ENCODE results near the gene DPH6. TPM values are rescaled to one million over a fixed set of nuclear protein-coding genes. Genes with fewer than 3 reads are reported as not detected.

The DPH6 gene
- total RNA-seq, 1 donor from 2014 or later, result 7.8 TPM

GRCh38 chr15:35437157-35437556, 108.8 kb downstream of the DPH6 start:
- H3K4me1 Mint-ChIP-seq (ENCODE audit: low read depth), result peaks cover 17% of the 10 kb centered on the region
- peaks cover 4% of the 10 kb centered on the region for H3K36me3 Mint-ChIP-seq (ENCODE audit: low read depth)
- no peaks in the 10 kb centered on the region for H3K27me3 Mint-ChIP-seq (ENCODE audit: low read depth)
- no peak overlapping the region for H3K27ac Mint-ChIP-seq (ENCODE audit: unreplicated experiment)
- H3K4me3 Mint-ChIP-seq (ENCODE audit: unreplicated experiment), result no peak overlapping the region
- DNase-seq (ENCODE audit: low spot score), result no peak
- TF ChIP-seq CTCF (IDR thresholded peaks at IDR 0.05), result peak; percentile 58
- no peaks in the 10 kb centered on the region for H3K9me3 Mint-ChIP-seq (ENCODE audit: low read depth)

GRCh38 chr15:35436422-35436821, 109.5 kb downstream of the DPH6 start:
- H3K27me3 Mint-ChIP-seq (ENCODE audit: low read depth), result no peaks in the 10 kb centered on the region
- H3K4me3 Mint-ChIP-seq (ENCODE audit: unreplicated experiment), result no peak overlapping the region
- peaks cover 17% of the 10 kb centered on the region for H3K4me1 Mint-ChIP-seq (ENCODE audit: low read depth)
- TF ChIP-seq CTCF (IDR thresholded peaks at IDR 0.05), result no peak
- no peak overlapping the region for H3K27ac Mint-ChIP-seq (ENCODE audit: unreplicated experiment)
- DNase-seq (ENCODE audit: low spot score), result no peak
- H3K36me3 Mint-ChIP-seq (ENCODE audit: low read depth), result peaks cover 4% of the 10 kb centered on the region
- H3K9me3 Mint-ChIP-seq (ENCODE audit: low read depth), result no peaks in the 10 kb centered on the region

GRCh38 chr15:35431281-35431680, 114.7 kb downstream of the DPH6 start:
- peaks cover 19% of the 10 kb centered on the region for H3K4me1 Mint-ChIP-seq (ENCODE audit: low read depth)
- no peak for DNase-seq (ENCODE audit: low spot score)

GRCh38 chr15:35430301-35430700, 115.7 kb downstream of the DPH6 start:
- H3K9me3 Mint-ChIP-seq (ENCODE audit: low read depth), result no peaks in the 10 kb centered on the region
- H3K4me1 Mint-ChIP-seq (ENCODE audit: low read depth), result peaks cover 20% of the 10 kb centered on the region

More at GRCh38 chr15:35431281-35431680, 114.7 kb downstream of the DPH6 start:
- no peaks in the 10 kb centered on the region for H3K27me3 Mint-ChIP-seq (ENCODE audit: low read depth)
- H3K27ac Mint-ChIP-seq (ENCODE audit: unreplicated experiment), result no peak overlapping the region
- H3K36me3 Mint-ChIP-seq (ENCODE audit: low read depth), result no peaks in the 10 kb centered on the region
- H3K4me3 Mint-ChIP-seq (ENCODE audit: unreplicated experiment), result no peak overlapping the region
- no peak for TF ChIP-seq CTCF (IDR thresholded peaks at IDR 0.05)
- H3K9me3 Mint-ChIP-seq (ENCODE audit: low read depth), result no peaks in the 10 kb centered on the region

GRCh38 chr15:35427496-35427895, 118.5 kb downstream of the DPH6 start:
- peak overlapping the region; percentile 77 for H3K27ac Mint-ChIP-seq (ENCODE audit: unreplicated experiment)
- no peak for TF ChIP-seq CTCF (IDR thresholded peaks at IDR 0.05)
- H3K4me1 Mint-ChIP-seq (ENCODE audit: low read depth), result peaks cover 20% of the 10 kb centered on the region
- H3K4me3 Mint-ChIP-seq (ENCODE audit: unreplicated experiment), result no peak overlapping the region
- no peak for DNase-seq (ENCODE audit: low spot score)
- peaks cover 10% of the 10 kb centered on the region for H3K9me3 Mint-ChIP-seq (ENCODE audit: low read depth)
- no peaks in the 10 kb centered on the region for H3K27me3 Mint-ChIP-seq (ENCODE audit: low read depth)
- no peaks in the 10 kb centered on the region for H3K36me3 Mint-ChIP-seq (ENCODE audit: low read depth)

More at GRCh38 chr15:35430301-35430700, 115.7 kb downstream of the DPH6 start:
- no peak for TF ChIP-seq CTCF (IDR thresholded peaks at IDR 0.05)
- DNase-seq (ENCODE audit: low spot score), result no peak
- no peaks in the 10 kb centered on the region for H3K36me3 Mint-ChIP-seq (ENCODE audit: low read depth)
- H3K27me3 Mint-ChIP-seq (ENCODE audit: low read depth), result no peaks in the 10 kb centered on the region
- no peak overlapping the region for H3K4me3 Mint-ChIP-seq (ENCODE audit: unreplicated experiment)
- H3K27ac Mint-ChIP-seq (ENCODE audit: unreplicated experiment), result no peak overlapping the region
